ENCODE results near the gene SMAD4.

DNA sequence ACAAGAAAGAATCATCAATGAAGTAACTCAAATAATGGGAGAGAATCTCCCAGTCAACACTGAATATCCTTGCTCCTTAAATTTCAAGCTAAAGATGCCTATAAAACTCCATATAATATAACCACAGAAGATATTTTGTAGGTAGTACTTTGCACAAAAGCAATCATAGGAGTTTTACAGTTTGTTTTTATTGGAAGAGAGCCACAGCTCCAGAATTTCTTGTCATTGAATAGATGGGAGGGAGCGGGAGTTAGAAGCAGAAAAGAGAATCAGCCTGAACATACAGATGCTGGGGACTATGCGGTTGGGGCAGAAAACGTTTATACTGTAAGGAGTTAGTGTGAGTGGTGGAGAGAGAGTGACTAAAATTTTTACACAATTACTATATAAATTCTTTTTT, 18.3 kb upstream of the SMAD4 start:
- TF ChIP-seq CTCF (IDR thresholded peaks at IDR 0.05), result no peak
- no peak for TF ChIP-seq POLR2AphosphoS5 (IDR thresholded peaks at IDR 0.05)
- TF ChIP-seq POLR2A (IDR thresholded peaks at IDR 0.05), result no peak
